ENCODE results near the gene CDC5L. TPM values are rescaled to one million over a fixed set of nuclear protein-coding genes. Genes with fewer than 3 reads are reported as not detected.

The CDC5L gene
- total RNA-seq, 1 donor = 27.2 TPM

GRCh38 chr6:44410363-44410762 is 22.9 kb downstream of the CDC5L start:
- TF ChIP-seq CTCF (IDR thresholded peaks at IDR 0.05; ENCODE audit: insufficient read depth, low read length) = no peak
- no peak overlapping the region for H3K4me3 ChIP-seq (ENCODE audit: low read depth, low read length)
- no peak for DNase-seq (ENCODE audit: low read depth)

- no peak overlapping the region for H3K4me3 ChIP-seq (ENCODE audit: low read depth, low read length)
- no peak for TF ChIP-seq CTCF (IDR thresholded peaks at IDR 0.05; ENCODE audit: insufficient read depth, low read length)
- DNase-seq (ENCODE audit: low read depth) = peak; percentile 34
Observed at GRCh38 chr6:44411141-44411540, 23.6 kb downstream of the CDC5L start.

- no peak overlapping the region for H3K4me3 ChIP-seq (ENCODE audit: low read depth, low read length)
- no peak for DNase-seq (ENCODE audit: low read depth)
- TF ChIP-seq CTCF (IDR thresholded peaks at IDR 0.05; ENCODE audit: insufficient read depth, low read length) = no peak
Observed at GRCh38 chr6:44415449-44415848, 27.9 kb downstream of the CDC5L start.

DNA sequence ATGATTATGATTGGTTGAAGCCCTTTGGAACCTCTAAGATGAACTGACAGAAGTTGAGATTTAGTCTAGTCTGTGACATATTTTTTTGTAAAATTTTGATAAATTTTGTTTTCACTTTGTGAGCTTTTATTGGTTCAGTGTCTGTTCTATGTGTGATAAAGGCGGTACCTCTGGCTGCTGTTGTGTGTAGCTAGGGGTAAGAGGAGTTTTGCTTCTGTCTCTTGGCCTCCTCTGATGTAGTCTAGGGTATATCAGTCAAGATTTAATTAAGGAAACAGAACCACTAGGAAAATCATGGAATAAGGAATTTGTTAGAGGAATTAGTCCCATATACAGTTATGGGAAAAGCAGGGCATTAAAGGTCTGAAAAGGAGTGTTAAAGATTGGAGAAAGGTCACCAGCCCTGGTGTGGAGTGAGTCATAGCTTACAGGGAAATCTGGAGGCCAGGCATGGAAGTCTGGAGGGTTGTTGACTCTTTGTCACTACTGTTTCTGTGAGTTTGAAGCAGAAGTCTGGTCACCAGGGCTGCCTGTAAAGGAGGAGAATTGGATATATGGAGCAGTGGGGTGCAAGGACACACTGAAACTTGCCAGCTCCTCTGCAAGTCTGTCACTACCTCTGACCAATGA is 28.5 kb downstream of the CDC5L start:
- no peak overlapping the region for H3K4me3 ChIP-seq (ENCODE audit: low read depth, low read length)
- TF ChIP-seq CTCF (IDR thresholded peaks at IDR 0.05; ENCODE audit: insufficient read depth, low read length) = no peak
- peak; percentile 41 for DNase-seq (ENCODE audit: low read depth)

DNA sequence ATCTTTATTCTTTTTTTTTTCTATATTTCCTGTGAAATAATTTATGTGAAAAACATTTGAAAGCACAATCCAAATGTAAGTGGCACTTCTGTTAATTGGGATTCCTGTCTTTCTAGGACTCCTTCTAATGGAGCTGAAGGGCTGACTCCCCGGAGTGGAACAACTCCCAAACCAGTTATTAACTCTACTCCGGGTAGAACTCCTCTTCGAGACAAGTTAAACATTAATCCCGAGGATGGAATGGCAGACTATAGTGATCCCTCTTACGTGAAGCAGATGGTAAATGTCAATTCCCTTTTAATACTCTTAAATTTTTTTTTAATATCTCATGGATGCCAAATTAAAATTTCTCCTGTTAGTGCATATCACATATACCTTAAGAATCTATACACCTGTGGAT is 35.0 kb downstream of the CDC5L start:
- no peak for DNase-seq (ENCODE audit: low read depth)
- no peak overlapping the region for H3K4me3 ChIP-seq (ENCODE audit: low read depth, low read length)
- no peak for TF ChIP-seq CTCF (IDR thresholded peaks at IDR 0.05; ENCODE audit: insufficient read depth, low read length)

- DNase-seq (ENCODE audit: low read depth) = no peak
- no peak for TF ChIP-seq CTCF (IDR thresholded peaks at IDR 0.05; ENCODE audit: insufficient read depth, low read length)
- no peak overlapping the region for H3K4me3 ChIP-seq (ENCODE audit: low read depth, low read length)
Observed at GRCh38 chr6:44423306-44423705, 35.8 kb downstream of the CDC5L start.

DNA sequence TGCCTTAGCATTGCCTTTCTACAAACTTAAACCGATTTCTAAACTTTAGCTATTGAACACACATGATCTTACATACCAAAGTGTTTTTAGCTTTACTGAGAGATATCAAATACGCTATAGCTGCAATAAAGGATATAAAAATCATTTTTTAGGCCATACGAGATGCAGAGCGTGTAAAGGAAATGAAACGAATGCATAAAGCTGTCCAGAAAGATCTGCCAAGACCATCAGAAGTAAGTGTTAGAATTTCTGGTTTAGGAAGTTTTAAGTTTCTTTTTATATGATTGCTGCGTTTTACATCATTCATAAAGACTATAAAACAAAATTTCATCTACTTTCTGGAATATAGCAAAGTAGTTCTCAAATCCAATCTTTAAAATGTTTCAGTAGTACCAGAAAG is 38.4 kb downstream of the CDC5L start:
- DNase-seq (ENCODE audit: low read depth) = no peak
- TF ChIP-seq CTCF (IDR thresholded peaks at IDR 0.05; ENCODE audit: insufficient read depth, low read length) = no peak
- H3K4me3 ChIP-seq (ENCODE audit: low read depth, low read length) = no peak overlapping the region
